Right atrium auricular region (tissue), 2 donors: ENCODE measurements around the gene NDUFAB1. TPM values are rescaled to one million over a fixed set of nuclear protein-coding genes. Genes with fewer than 3 reads are reported as not detected.

Experiments used
- DNase-seq: peaks from one replicate; pipeline ENCODE4 v3.0.0-alpha.2; 2019; ENCODE audit warnings: low spot score
- H3K27ac ChIP-seq, 2 donors: fragments of 200-600 bp; sonication (generic); 1 replicate in 1 of 2; 2 replicates in 1 of 2; pipeline ENCODE4 v1.5.1; 2016 to 2019
- H3K27me3 ChIP-seq, 2 donors: fragments of 200-600 bp; sonication (generic); one replicate each; pipeline versions ENCODE4 v1.5.1 to v1.6.0; 2017 to 2019
- H3K36me3 ChIP-seq: fragments of 200-600 bp; sonication (generic); one replicate; pipeline ENCODE4 v1.5.1; 2016
- H3K4me1 ChIP-seq, 2 donors: fragments of 200-600 bp; sonication (generic); one replicate each; pipeline versions ENCODE4 v1.5.1 to v1.6.0; 2017 to 2019
- H3K4me3 ChIP-seq, 2 donors: fragments of 200-600 bp; sonication (generic); 1 replicate in 1 of 2; 2 replicates in 1 of 2; pipeline ENCODE4 v1.5.1; 2017 to 2019; ENCODE audit warnings: mild to moderate bottlenecking in 1 of 2, moderate library complexity in 1 of 2
- H3K9me3 ChIP-seq, 2 donors: fragments of 200-600 bp; sonication (generic); one replicate each; pipeline ENCODE4 v1.5.1; 2019
- total RNA-seq, 2 donors: library from RNA; depleted of rRNA; stranded (reverse); fragments of >200 nt; gene quantifications; one replicate each; pipeline ENCODE4 v1.1.0, GENCODE V29; 2016
- TF ChIP-seq, protein P1 (sequence below), 2 donors: fragments of 200-600 bp; sonication (generic); IDR thresholded peaks; one replicate each; pipeline ENCODE4 v1.5.1; 2019; ENCODE audit warnings: antibody characterized with exemption in 2 of 2

Gene NDUFAB1
- total RNA-seq, 2 donors from 2014 or later, result 478 to 774 TPM

DNA sequence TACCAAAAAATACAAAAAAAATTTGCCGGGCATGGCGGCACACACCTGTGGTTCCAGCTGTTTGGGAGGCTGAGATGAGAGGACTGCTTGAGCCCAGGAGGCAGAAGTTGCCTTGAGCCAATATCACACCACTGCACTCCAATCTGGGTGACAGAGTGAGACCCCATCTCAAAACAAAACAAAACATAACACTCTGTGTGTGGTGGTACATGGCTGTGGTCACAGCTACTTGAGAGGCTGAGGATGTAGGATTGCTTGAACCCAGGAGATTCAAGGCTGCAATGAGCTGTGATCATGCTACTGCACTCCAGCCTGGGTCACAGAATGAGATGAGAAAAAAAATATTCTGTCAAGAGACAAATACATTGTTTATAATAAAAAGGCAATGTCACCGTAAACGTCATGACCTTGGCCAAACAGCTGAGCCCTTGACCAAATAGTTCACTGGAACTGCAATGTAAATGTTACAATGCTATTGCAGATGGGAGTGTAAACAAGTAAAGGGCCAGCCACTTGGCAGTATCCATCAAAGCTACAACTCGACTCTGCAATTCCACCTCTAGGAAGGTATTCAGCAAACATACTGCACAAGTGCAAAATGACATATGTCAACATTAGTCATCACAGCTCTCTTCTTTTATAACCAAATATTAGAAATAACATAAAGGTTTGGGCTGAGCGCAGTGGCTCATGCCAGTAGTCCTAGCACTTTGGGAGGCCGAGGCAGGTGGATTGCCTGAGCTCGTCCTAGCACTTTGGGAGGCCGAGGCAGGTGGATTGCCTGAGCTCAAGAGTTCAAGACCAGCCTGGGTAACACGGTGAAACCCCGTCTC lies 55.9 kb downstream of the NDUFAB1 start:
- H3K4me3 ChIP-seq, result no peak overlapping the region
- TF ChIP-seq, protein P1, sequence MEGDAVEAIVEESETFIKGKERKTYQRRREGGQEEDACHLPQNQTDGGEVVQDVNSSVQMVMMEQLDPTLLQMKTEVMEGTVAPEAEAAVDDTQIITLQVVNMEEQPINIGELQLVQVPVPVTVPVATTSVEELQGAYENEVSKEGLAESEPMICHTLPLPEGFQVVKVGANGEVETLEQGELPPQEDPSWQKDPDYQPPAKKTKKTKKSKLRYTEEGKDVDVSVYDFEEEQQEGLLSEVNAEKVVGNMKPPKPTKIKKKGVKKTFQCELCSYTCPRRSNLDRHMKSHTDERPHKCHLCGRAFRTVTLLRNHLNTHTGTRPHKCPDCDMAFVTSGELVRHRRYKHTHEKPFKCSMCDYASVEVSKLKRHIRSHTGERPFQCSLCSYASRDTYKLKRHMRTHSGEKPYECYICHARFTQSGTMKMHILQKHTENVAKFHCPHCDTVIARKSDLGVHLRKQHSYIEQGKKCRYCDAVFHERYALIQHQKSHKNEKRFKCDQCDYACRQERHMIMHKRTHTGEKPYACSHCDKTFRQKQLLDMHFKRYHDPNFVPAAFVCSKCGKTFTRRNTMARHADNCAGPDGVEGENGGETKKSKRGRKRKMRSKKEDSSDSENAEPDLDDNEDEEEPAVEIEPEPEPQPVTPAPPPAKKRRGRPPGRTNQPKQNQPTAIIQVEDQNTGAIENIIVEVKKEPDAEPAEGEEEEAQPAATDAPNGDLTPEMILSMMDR (IDR thresholded peaks at IDR 0.05), result no peak
- DNase-seq, result no peak
- H3K27ac ChIP-seq, result no peak overlapping the region
- H3K27me3 ChIP-seq, result no peaks in the 10 kb centered on the region
- H3K9me3 ChIP-seq, result no peaks in the 10 kb centered on the region
- peaks cover 54% of the 10 kb centered on the region for H3K36me3 ChIP-seq
- no peaks in the 10 kb centered on the region for H3K4me1 ChIP-seq

DNA sequence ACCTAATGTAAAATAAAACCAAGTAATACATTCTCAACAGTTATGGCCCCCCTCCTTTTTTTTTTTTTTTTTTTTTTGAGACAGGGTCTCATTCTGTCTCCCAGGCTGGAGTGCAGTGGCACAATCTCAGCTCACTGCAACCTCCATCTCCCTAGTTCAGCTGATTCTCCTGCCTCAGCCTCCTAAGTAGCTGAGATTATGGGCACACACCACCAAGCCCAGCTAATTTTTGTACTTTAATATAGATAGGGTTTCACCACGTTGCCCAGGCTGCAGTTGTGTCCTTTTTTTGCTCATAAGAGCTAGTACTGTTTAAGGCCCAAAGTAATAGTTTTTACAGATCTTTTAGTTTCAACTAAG lies 57.2 kb downstream of the NDUFAB1 start:
- Histone ChIP-seq H3K27me3 (no peaks in the 10 kb centered on the region), H3K9me3 (no peaks in the 10 kb centered on the region), H3K4me1 (no peaks in the 10 kb centered on the region), H3K36me3 (peaks cover 53% of the 10 kb centered on the region), H3K4me3 (no peak overlapping the region), H3K27ac (no peak overlapping the region)
- no peak for DNase-seq
- TF ChIP-seq, protein P1 (IDR thresholded peaks at IDR 0.05), result no peak

DNA sequence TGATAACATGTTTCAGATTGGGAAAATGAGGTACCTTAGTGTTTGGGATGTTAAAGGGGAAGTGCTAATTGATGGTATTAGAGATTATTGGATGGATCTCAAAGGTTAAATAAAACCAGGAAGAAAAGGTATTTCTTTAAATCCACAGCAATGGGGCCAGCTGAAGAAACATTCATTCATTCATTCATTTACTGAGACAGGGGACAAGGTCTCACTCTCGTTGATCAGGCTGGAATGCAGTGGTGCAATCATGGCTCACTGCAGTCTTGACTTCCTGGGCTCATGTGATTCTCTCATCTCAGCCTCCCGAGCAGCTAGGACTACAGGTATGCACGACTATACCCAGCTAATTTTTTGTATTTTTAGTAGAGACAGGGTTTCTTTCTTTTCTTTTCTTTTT lies 58.7 kb downstream of the NDUFAB1 start:
- Histone ChIP-seq H3K4me1 (no peaks in the 10 kb centered on the region), H3K9me3 (no peaks in the 10 kb centered on the region), H3K27me3 (no peaks in the 10 kb centered on the region), H3K4me3 (no peak overlapping the region), H3K36me3 (peaks cover 58% of the 10 kb centered on the region), H3K27ac (no peak overlapping the region)
- DNase-seq, result no peak
- TF ChIP-seq, protein P1 (IDR thresholded peaks at IDR 0.05), result no peak

- no peaks in the 10 kb centered on the region for H3K9me3 ChIP-seq
- H3K4me3 ChIP-seq, result no peak overlapping the region
- peaks cover 66% of the 10 kb centered on the region for H3K36me3 ChIP-seq
- no peaks in the 10 kb centered on the region for H3K4me1 ChIP-seq
- H3K27me3 ChIP-seq, result no peaks in the 10 kb centered on the region
- no peak overlapping the region for H3K27ac ChIP-seq
- DNase-seq, result no peak
- TF ChIP-seq, protein P1 (IDR thresholded peaks at IDR 0.05), result no peak
Measured at GRCh38 chr16:23535901-23536300, 60.2 kb downstream of the NDUFAB1 start.

DNA sequence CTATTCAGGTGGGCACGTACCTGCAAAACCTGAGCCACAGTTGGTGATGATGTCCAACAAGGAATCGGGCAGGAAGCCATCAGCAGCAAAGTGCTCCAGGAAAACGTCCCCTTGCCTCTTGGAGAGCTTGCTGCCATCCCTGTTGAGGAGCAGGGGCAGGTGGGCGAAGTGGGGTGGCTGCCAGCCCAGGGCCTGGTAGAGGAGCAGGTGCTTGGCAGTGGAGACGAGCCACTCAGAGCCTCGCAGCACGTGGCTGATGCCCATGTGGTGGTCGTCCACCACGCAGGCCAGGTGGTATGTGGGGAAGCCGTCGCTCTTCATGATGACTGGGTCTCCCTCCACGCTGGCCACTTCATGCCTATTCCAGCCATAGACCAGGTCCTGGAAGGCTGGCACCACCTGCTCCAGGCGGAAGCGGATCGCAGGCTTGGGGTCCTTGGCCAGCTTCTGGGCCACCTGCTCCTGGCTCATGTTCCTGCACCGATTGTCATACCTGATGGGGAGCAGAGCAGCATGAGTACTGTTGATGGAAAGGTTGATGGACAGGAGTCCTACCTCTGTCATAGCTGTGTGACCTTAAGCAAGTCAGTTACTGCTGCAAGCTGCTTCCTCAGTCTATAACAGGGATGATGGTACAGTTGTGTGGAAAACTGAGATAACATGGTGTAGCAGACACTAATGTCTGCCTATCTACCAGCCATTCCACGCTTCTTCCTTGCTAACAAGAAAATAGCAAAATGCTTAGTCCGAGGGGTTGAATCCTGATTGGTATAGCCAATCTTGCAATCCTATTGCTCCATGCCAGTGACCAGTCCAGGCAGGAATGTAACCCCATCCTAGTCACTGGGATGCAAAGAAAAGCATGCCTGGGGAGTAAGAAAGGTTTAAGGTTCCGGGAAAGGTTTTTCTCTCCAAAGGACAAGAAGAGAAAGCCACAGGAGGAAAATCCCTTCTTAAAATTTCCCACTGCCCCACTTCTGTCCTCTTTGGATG lies 61.0 kb downstream of the NDUFAB1 start:
- Histone ChIP-seq H3K4me1 (no peaks in the 10 kb centered on the region), H3K9me3 (no peaks in the 10 kb centered on the region), H3K4me3 (no peak overlapping the region), H3K36me3 (peaks cover 60% of the 10 kb centered on the region), H3K27me3 (no peaks in the 10 kb centered on the region), H3K27ac (no peak overlapping the region)
- DNase-seq, result no peak
- TF ChIP-seq, protein P1 (IDR thresholded peaks at IDR 0.05), result no peak
